Measurements from ENCODE around the gene S100A8. TPM values are rescaled to one million over a fixed set of nuclear protein-coding genes. Genes with fewer than 3 reads are reported as not detected.

The S100A8 gene
- total RNA-seq, 1 experiment from 2014 or later, result not detected

DNA sequence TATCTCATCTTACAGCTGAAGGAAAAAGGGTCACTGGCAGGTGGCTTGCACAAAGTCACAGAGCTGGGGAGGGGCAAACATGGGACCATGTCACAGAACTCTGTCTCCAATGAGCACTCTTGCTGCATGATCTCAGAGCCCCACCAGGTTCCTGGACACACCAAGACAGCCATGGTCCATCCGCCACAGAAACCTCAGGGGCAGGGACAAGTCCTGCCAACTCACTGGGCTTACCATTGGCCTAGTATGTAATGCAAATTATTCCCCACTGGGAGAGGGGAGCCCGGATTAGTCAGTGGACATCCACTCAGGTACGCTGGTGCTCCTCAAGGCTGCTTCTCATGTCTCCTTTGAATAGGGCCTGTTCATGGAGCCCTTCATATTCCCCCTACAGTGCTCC is 39.7 kb upstream of the S100A8 start:
- intact Hi-C loops (cut with micrococcal nuclease; ENCODE audit: unreplicated experiment), result no loop called here

DNA sequence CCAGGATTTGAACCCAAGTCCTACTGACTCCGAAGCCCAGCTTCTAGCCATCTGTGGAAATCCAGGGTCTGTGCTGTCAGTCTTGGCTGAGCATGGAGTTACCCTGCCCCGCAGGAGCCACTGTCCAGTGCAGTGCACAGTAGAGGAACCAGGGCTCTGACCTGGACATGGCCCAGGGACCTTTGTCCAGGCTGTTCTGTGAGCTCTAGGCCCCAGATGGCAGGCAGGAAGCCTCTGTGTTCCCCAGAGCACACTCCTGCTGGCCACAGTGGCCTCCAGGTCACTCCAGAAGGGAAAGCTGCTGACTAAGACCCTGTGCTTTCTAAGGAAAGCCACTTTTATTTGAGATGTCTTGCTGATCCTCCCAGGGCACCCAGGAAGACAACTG is 39.3 kb upstream of the S100A8 start:
- Histone ChIP-seq H3K4me1 (no peaks in the 10 kb centered on the region), H3K27me3 (replicated peaks; ENCODE audit: control insufficient read depth, insufficient read depth, low read length) (no peaks in the 10 kb centered on the region), H3K36me3 (ENCODE audit: control insufficient read depth, insufficient read depth, low read length) (no peaks in the 10 kb centered on the region), H3K4me3 (ENCODE audit: low read depth, low read length) (no peak overlapping the region), H3K9me3 (no peaks in the 10 kb centered on the region)
- Mint-ChIP-seq H3K27ac (ENCODE audit: unreplicated experiment) (no peak overlapping the region), H3K36me3 (ENCODE audit: insufficient read depth, unreplicated experiment) (no peaks in the 10 kb centered on the region), H3K4me1 (ENCODE audit: low read depth, unreplicated experiment) (no peaks in the 10 kb centered on the region), H3K9me3 (ENCODE audit: unreplicated experiment) (no peaks in the 10 kb centered on the region), H3K4me3 (ENCODE audit: unreplicated experiment) (no peak overlapping the region), H3K27me3 (ENCODE audit: insufficient read depth, unreplicated experiment) (peaks cover 17% of the 10 kb centered on the region)
- TF ChIP-seq, protein P1, sequence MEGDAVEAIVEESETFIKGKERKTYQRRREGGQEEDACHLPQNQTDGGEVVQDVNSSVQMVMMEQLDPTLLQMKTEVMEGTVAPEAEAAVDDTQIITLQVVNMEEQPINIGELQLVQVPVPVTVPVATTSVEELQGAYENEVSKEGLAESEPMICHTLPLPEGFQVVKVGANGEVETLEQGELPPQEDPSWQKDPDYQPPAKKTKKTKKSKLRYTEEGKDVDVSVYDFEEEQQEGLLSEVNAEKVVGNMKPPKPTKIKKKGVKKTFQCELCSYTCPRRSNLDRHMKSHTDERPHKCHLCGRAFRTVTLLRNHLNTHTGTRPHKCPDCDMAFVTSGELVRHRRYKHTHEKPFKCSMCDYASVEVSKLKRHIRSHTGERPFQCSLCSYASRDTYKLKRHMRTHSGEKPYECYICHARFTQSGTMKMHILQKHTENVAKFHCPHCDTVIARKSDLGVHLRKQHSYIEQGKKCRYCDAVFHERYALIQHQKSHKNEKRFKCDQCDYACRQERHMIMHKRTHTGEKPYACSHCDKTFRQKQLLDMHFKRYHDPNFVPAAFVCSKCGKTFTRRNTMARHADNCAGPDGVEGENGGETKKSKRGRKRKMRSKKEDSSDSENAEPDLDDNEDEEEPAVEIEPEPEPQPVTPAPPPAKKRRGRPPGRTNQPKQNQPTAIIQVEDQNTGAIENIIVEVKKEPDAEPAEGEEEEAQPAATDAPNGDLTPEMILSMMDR (IDR thresholded peaks at IDR 0.05; ENCODE audit: insufficient read depth in 1 of 2, low read depth in 1 of 2, low read length in 1 of 2, severe bottlenecking in 1 of 2, unreplicated experiment in 1 of 2), result no peak
- ChIA-PET CTCF (no interaction called here), POLR2A (no interaction called here)
- no TSS peak for BruUV-seq (replicated peaks)
- DNase-seq, result no peak
- intact Hi-C loops (cut with micrococcal nuclease; ENCODE audit: unreplicated experiment), result no loop called here

More for the DNA sequence above, 39.7 kb upstream of the S100A8 start:
- Histone ChIP-seq H3K4me1 (no peaks in the 10 kb centered on the region), H3K4me3 (ENCODE audit: low read depth, low read length) (no peak overlapping the region), H3K9me3 (no peaks in the 10 kb centered on the region), H3K27me3 (replicated peaks; ENCODE audit: control insufficient read depth, insufficient read depth, low read length) (no peaks in the 10 kb centered on the region), H3K36me3 (ENCODE audit: control insufficient read depth, insufficient read depth, low read length) (no peaks in the 10 kb centered on the region)
- no peak overlapping the region for H3K4me3 Mint-ChIP-seq (ENCODE audit: unreplicated experiment)
- DNase-seq, result no peak
- TF ChIP-seq, protein P1 (IDR thresholded peaks at IDR 0.05; ENCODE audit: insufficient read depth in 1 of 2, low read depth in 1 of 2, low read length in 1 of 2, severe bottlenecking in 1 of 2, unreplicated experiment in 1 of 2), result no peak
- no peaks in the 10 kb centered on the region for H3K36me3 Mint-ChIP-seq (ENCODE audit: insufficient read depth, unreplicated experiment)
- no peaks in the 10 kb centered on the region for H3K9me3 Mint-ChIP-seq (ENCODE audit: unreplicated experiment)
- no TSS peak for BruUV-seq (replicated peaks)
- ChIA-PET POLR2A (no interaction called here), CTCF (no interaction called here)
- no peak overlapping the region for H3K27ac Mint-ChIP-seq (ENCODE audit: unreplicated experiment)
- no peaks in the 10 kb centered on the region for H3K4me1 Mint-ChIP-seq (ENCODE audit: low read depth, unreplicated experiment)
- H3K27me3 Mint-ChIP-seq (ENCODE audit: insufficient read depth, unreplicated experiment), result peaks cover 15% of the 10 kb centered on the region

DNA sequence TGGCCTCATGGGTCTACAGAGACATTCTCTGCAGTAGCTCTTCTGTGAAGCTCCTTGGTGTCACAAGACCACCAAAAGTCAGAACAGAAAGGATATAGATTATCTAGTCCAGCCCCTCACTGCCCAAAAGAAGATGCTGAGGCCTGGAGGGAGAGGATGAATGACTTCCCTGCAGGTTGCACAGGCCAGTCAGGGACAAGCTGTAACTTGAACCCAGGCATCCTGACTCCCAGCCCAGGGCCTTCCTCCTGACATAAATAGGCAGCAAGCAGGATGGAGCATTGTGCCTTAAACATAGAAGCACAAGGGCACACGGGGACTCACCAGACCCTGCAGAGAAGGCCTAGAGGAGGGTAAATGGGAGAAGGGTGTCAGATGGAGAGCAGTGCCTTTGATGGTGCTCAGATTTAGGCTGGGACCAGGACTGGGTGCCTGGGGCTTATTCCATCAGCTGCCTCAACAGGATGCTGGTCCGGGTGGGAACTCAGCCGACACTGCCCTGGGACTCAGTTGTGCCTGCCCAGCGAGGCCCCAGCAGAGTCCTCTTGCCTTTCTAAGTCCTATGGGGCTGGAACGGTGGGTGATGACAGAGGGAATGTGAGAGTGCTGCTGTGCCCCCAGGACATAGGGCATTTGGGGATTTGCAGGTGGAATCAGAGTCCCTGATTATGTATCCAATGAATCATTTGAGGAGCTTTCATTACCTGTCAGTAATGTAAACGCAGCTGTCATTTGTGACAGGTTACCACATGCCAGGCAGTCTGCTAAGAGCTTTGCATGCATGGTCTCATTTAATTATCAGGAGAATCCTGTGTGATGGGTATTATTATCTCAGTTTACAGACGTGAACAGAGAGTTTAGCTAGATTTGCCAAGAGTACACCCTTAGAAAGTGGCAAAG is 38.6 kb upstream of the S100A8 start:
- Histone ChIP-seq H3K27me3 (replicated peaks; ENCODE audit: control insufficient read depth, insufficient read depth, low read length) (no peaks in the 10 kb centered on the region), H3K36me3 (ENCODE audit: control insufficient read depth, insufficient read depth, low read length) (no peaks in the 10 kb centered on the region), H3K4me3 (ENCODE audit: low read depth, low read length) (no peak overlapping the region), H3K4me1 (no peaks in the 10 kb centered on the region), H3K9me3 (no peaks in the 10 kb centered on the region)
- H3K4me3 Mint-ChIP-seq (ENCODE audit: unreplicated experiment), result no peak overlapping the region
- TF ChIP-seq, protein P1 (IDR thresholded peaks at IDR 0.05; ENCODE audit: insufficient read depth in 1 of 2, low read depth in 1 of 2, low read length in 1 of 2, severe bottlenecking in 1 of 2, unreplicated experiment in 1 of 2), result no peak
- CTCF ChIA-PET, result no interaction called here
- no peaks in the 10 kb centered on the region for H3K9me3 Mint-ChIP-seq (ENCODE audit: unreplicated experiment)
- no peaks in the 10 kb centered on the region for H3K4me1 Mint-ChIP-seq (ENCODE audit: low read depth, unreplicated experiment)
- no peak overlapping the region for H3K27ac Mint-ChIP-seq (ENCODE audit: unreplicated experiment)
- POLR2A ChIA-PET, result no interaction called here
- H3K36me3 Mint-ChIP-seq (ENCODE audit: insufficient read depth, unreplicated experiment), result no peaks in the 10 kb centered on the region
- no TSS peak for BruUV-seq (replicated peaks)
- H3K27me3 Mint-ChIP-seq (ENCODE audit: insufficient read depth, unreplicated experiment), result peaks cover 20% of the 10 kb centered on the region
- intact Hi-C loops (cut with micrococcal nuclease; ENCODE audit: unreplicated experiment), result loop anchor here (2.0 kb wide), 1 partner anchor 65 kb away; no protein-coding TSS in a partner anchor
- no peak for DNase-seq

Data from Caco-2 (cell line).